Panc1 (cell line): ENCODE data around the gene PRSS50.

Experiments
- SIN3A ChIP-seq: IDR thresholded peaks from 2 replicates; pipeline ENCODE4 v1.6.1; 2012; ENCODE audit warnings: low read depth, mild to moderate bottlenecking, low read length, moderate library complexity, borderline replicate concordance; ENCODE audit not compliant: insufficient read depth
- TCF7L2 ChIP-seq: IDR thresholded peaks from 2 replicates; pipeline ENCODE4 v1.6.1; 2011; ENCODE audit warnings: mild to moderate bottlenecking, low read depth, low read length, inconsistent platforms
- TF ChIP-seq, protein P1 (sequence below): fragments of 450-650 bp; IDR thresholded peaks from 2 replicates; pipeline ENCODE4 v1.5.1; 2017; ENCODE audit warnings: mild to moderate bottlenecking

DNA sequence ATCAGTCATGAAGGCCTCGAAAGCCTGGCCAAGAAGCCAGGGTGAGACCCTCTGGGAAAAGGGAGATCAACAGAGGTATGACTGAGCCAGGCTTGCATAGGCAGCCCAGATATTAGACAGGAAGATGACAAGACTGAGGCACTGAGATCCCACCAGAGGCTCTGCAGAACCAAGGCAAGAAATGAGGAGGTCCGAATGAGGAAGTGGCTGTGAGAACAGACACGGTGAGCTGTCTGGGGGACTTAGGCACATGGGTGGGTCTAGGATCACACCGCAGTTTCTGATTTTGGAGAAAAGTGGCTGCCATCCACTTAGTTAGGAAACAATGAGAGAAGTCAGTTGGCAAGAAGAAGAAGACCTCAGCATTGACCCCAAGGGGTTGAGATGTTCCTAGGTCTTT, 31.5 kb upstream of the PRSS50 start:
- TF ChIP-seq, protein P1, sequence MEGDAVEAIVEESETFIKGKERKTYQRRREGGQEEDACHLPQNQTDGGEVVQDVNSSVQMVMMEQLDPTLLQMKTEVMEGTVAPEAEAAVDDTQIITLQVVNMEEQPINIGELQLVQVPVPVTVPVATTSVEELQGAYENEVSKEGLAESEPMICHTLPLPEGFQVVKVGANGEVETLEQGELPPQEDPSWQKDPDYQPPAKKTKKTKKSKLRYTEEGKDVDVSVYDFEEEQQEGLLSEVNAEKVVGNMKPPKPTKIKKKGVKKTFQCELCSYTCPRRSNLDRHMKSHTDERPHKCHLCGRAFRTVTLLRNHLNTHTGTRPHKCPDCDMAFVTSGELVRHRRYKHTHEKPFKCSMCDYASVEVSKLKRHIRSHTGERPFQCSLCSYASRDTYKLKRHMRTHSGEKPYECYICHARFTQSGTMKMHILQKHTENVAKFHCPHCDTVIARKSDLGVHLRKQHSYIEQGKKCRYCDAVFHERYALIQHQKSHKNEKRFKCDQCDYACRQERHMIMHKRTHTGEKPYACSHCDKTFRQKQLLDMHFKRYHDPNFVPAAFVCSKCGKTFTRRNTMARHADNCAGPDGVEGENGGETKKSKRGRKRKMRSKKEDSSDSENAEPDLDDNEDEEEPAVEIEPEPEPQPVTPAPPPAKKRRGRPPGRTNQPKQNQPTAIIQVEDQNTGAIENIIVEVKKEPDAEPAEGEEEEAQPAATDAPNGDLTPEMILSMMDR = no peak
- TF ChIP-seq TCF7L2 = no peak
- no peak for TF ChIP-seq SIN3A
